H9 (cell line): ENCODE measurements around the gene FBXW9. TPM values are rescaled to one million over a fixed set of nuclear protein-coding genes. Genes with fewer than 3 reads are reported as not detected.
A peak's percentile ranks its signal among the peaks of the same experiment; 100 is the strongest.
"Not testable (repeated sequence)": the region's sequence is repeated elsewhere in the genome, so short reads cannot be mapped to it uniquely, and the experiment has no call there.

Source experiments
- DNase-seq: peaks from one replicate; pipeline ENCODE4 v3.0.0-alpha.2; 2017
- H2AFZ ChIP-seq: one replicate; pipeline ENCODE4 v1.6.1; 2013; ENCODE audit warnings: mild to moderate bottlenecking, low read length, control low read depth, moderate library complexity
- H2AK5ac ChIP-seq: 2 replicates; pipeline ENCODE4 v1.6.1; 2013; ENCODE audit warnings: low read length, control low read depth, mixed read lengths; ENCODE audit not compliant: insufficient read length
- H2BK120ac ChIP-seq: one replicate; pipeline ENCODE4 v1.6.1; 2013; ENCODE audit warnings: low read depth, mild to moderate bottlenecking, low read length, control low read depth, inconsistent platforms; ENCODE audit not compliant: poor library complexity, severe bottlenecking
- H2BK12ac ChIP-seq: 2 replicates; pipeline ENCODE4 v1.6.1; 2013; ENCODE audit warnings: low read length, control low read depth, mixed read lengths, low read depth; ENCODE audit not compliant: insufficient read length
- H2BK15ac ChIP-seq: 2 replicates; pipeline ENCODE4 v1.6.1; 2013; ENCODE audit warnings: low read depth, low read length, control low read depth
- H2BK20ac ChIP-seq: one replicate; pipeline ENCODE4 v1.6.1; 2013; ENCODE audit warnings: low read depth, mild to moderate bottlenecking, low read length, control low read depth, inconsistent platforms; ENCODE audit not compliant: poor library complexity, severe bottlenecking
- H2BK5ac ChIP-seq: 2 replicates; pipeline ENCODE4 v1.6.1; 2013; ENCODE audit warnings: low read length, control low read depth, mixed read lengths; ENCODE audit not compliant: insufficient read length
- H3K14ac ChIP-seq: 2 replicates; pipeline ENCODE4 v1.6.1; 2013; ENCODE audit warnings: low read length, control low read depth; ENCODE audit not compliant: insufficient read depth
- H3K18ac ChIP-seq: 2 replicates; pipeline ENCODE4 v1.6.1; 2013; ENCODE audit warnings: low read depth, mild to moderate bottlenecking, mixed read lengths, low read length, control low read depth; ENCODE audit not compliant: insufficient read length
- H3K23ac ChIP-seq: 2 replicates; pipeline ENCODE4 v1.6.1; 2013; ENCODE audit warnings: low read length, control low read depth, mixed read lengths, low read depth; ENCODE audit not compliant: insufficient read length
- H3K23me2 ChIP-seq: 2 replicates; pipeline ENCODE4 v1.6.1; 2013; ENCODE audit warnings: low read depth, mild to moderate bottlenecking, mixed read lengths, low read length, control low read depth; ENCODE audit not compliant: insufficient read length, poor library complexity, severe bottlenecking
- H3K27ac ChIP-seq: 2 replicates; pipeline ENCODE4 v1.5.1; 2013; ENCODE audit warnings: low read length, control low read depth, mixed read lengths, low read depth; ENCODE audit not compliant: insufficient read length
- H3K27me3 ChIP-seq: 2 replicates; pipeline ENCODE4 v1.6.1; 2013; ENCODE audit warnings: low read length, control low read depth, inconsistent platforms; ENCODE audit not compliant: insufficient read depth
- H3K4ac ChIP-seq: 2 replicates; pipeline ENCODE4 v1.6.1; 2013; ENCODE audit warnings: low read depth, mild to moderate bottlenecking, control low read depth, inconsistent platforms, low read length, moderate library complexity
- H3K4me1 ChIP-seq: 2 replicates; pipeline ENCODE4 v1.6.1; 2013; ENCODE audit warnings: low read length, control low read depth, inconsistent platforms; ENCODE audit not compliant: insufficient read depth
- H3K4me2 ChIP-seq: 2 replicates; pipeline ENCODE4 v1.6.1; 2013; ENCODE audit warnings: low read length, control low read depth, mixed read lengths; ENCODE audit not compliant: insufficient read length, insufficient read depth
- H3K56ac ChIP-seq: 2 replicates; pipeline ENCODE4 v1.6.1; 2013; ENCODE audit warnings: low read depth, mild to moderate bottlenecking, mixed read lengths, low read length, control low read depth; ENCODE audit not compliant: insufficient read length
- H3K79me1 ChIP-seq: 2 replicates; pipeline ENCODE4 v1.6.1; 2013; ENCODE audit warnings: low read depth, mild to moderate bottlenecking, moderate library complexity, low read length, control low read depth, inconsistent platforms; ENCODE audit not compliant: insufficient read depth, poor library complexity, severe bottlenecking
- H3K79me2 ChIP-seq: 2 replicates; pipeline ENCODE4 v1.6.1; 2013; ENCODE audit warnings: low read length, control low read depth, inconsistent platforms; ENCODE audit not compliant: insufficient read depth
- H3K9ac ChIP-seq: 2 replicates; pipeline ENCODE4 v1.6.1; 2013; ENCODE audit warnings: low read length, control low read depth, mixed read lengths; ENCODE audit not compliant: insufficient read length; ENCODE audit errors: extremely low read depth
- H3K9me3 ChIP-seq: one replicate; pipeline ENCODE4 v1.6.1; 2013; ENCODE audit warnings: low read depth, low read length, inconsistent platforms; ENCODE audit not compliant: control insufficient read depth
- H3T11ph ChIP-seq: one replicate; pipeline ENCODE4 v1.6.1; 2013; ENCODE audit warnings: mild to moderate bottlenecking, low read length, control low read depth, inconsistent platforms
- H4K20me1 ChIP-seq: one replicate; pipeline ENCODE4 v1.6.1; 2013; ENCODE audit not compliant: control insufficient read depth, insufficient read length, insufficient read depth
- H4K5ac ChIP-seq: 2 replicates; pipeline ENCODE4 v1.6.1; 2013; ENCODE audit warnings: low read depth, mild to moderate bottlenecking, mixed read lengths, low read length, control low read depth; ENCODE audit not compliant: insufficient read length
- H4K8ac ChIP-seq: replicated peaks from 2 replicates; pipeline ENCODE4 v1.6.1; 2013; ENCODE audit warnings: low read length, control low read depth, mixed read lengths, low read depth; ENCODE audit not compliant: insufficient read length
- H4K91ac ChIP-seq: 2 replicates; pipeline ENCODE4 v1.6.1; 2013; ENCODE audit warnings: low read depth, mild to moderate bottlenecking, moderate library complexity, mixed read lengths, low read length, control low read depth; ENCODE audit not compliant: insufficient read length
- H3K27ac Mint-ChIP-seq, 3 experiments: 2 replicates in 2 of 3; 3 replicates in 1 of 3; pipeline ENCODE4 v1.8.0; 2020 to 2021; ENCODE audit warnings: mixed read lengths in 3 of 3, mild to moderate bottlenecking in 1 of 3, moderate library complexity in 1 of 3
- H3K27me3 Mint-ChIP-seq: 2 replicates; pipeline ENCODE4 v1.8.0; 2021; ENCODE audit warnings: low read depth, mild to moderate bottlenecking, moderate library complexity, mixed read lengths
- H3K36me3 Mint-ChIP-seq, 3 experiments: 2 replicates in 2 of 3; 3 replicates in 1 of 3; pipeline ENCODE4 v1.8.0; 2020 to 2021; ENCODE audit warnings: low read depth in 3 of 3, mixed read lengths in 3 of 3; ENCODE audit not compliant: insufficient read depth in 1 of 3
- H3K4me1 Mint-ChIP-seq, 2 experiments: 2 replicates each; pipeline ENCODE4 v1.8.0; 2020; ENCODE audit warnings: mixed read lengths in 2 of 2
- H3K4me3 Mint-ChIP-seq, 2 experiments: 2 replicates in 1 of 2; 3 replicates in 1 of 2; pipeline ENCODE4 v1.8.0; 2020 to 2021; ENCODE audit warnings: mild to moderate bottlenecking in 2 of 2, mixed read lengths in 2 of 2, moderate library complexity in 1 of 2
- H3K9me3 Mint-ChIP-seq, 2 experiments: 2 replicates in 1 of 2; 3 replicates in 1 of 2; pipeline ENCODE4 v1.8.0; 2020; ENCODE audit warnings: mild to moderate bottlenecking in 2 of 2, mixed read lengths in 2 of 2, moderate library complexity in 1 of 2
- CTCF ChIP-seq: fragments of 200-600 bp; sonication (generic); conservative IDR thresholded peaks from 3 replicates; pipeline ENCODE4 v1.8.0; 2021; ENCODE audit warnings: antibody characterized with exemption, mild to moderate bottlenecking
- WGBS: extraction: QIAGEN DNeasy Blood & Tissue Kit; methylation state at CpG from one replicate; pipeline ENCODE4 v1.1.7; 2013; ENCODE audit warnings: missing lambda C conversion rate, low lambda C conversion rate, mixed read lengths; ENCODE audit not compliant: insufficient read length; ENCODE audit errors: extremely low coverage; 5-methylcytosine and 5-hydroxymethylcytosine counted together
- total RNA-seq: library from RNA; stranded (reverse); gene quantifications from 2 replicates; pipeline ENCODE4 v1.2.1, GENCODE V29; 2021

Gene FBXW9
- total RNA-seq, 1 experiment from 2014 or later: 11.7 TPM

- Histone ChIP-seq H3K56ac (no peak overlapping the region), H3K18ac (no peak overlapping the region), H3K4ac (no peak overlapping the region), H4K8ac (no peak overlapping the region), H3K4me2 (no peak overlapping the region), H3K79me2 (no peaks in the 10 kb centered on the region), H2BK5ac (no peak overlapping the region), H3K14ac (no peak overlapping the region), H2AK5ac (no peak overlapping the region), H4K5ac (no peak overlapping the region), H2BK12ac (no peak overlapping the region), H4K91ac (no peak overlapping the region), H3K9ac (no peak overlapping the region), H4K20me1 (no peaks in the 10 kb centered on the region), H3K27me3 (no peaks in the 10 kb centered on the region), H3K27ac (no peak overlapping the region), H2BK20ac (no peak overlapping the region), H3K79me1 (no peaks in the 10 kb centered on the region), H2AFZ (no peak overlapping the region), H3K4me1 (no peaks in the 10 kb centered on the region), H3K9me3 (no peaks in the 10 kb centered on the region), H3K23ac (no peak overlapping the region), H2BK120ac (no peak overlapping the region), H2BK15ac (no peak overlapping the region), H3K23me2 (no peaks in the 10 kb centered on the region), H3T11ph (no peak overlapping the region)
- Mint-ChIP-seq H3K27ac (peak overlapping the region in 1 of 3 experiments; percentile 21; a peak in 1 of 7 replicates), H3K36me3 (peaks cover 6 to 17% (median 14%) of the 10 kb centered on the region in 3 experiments), H3K9me3 (peaks cover 0 to 5% of the 10 kb centered on the region in 2 experiments; a peak in 3 of 5 replicates), H3K4me1 (peaks cover 0 to 2% of the 10 kb centered on the region in 2 experiments; a peak in 1 of 4 replicates), H3K27me3 (peaks cover 2% of the 10 kb centered on the region; the same call in 1 of the 2 replicates), H3K4me3 (no peak overlapping the region)
- DNase-seq: no peak
- TF ChIP-seq CTCF: no peak
- no CpG with 5 or more reads among the region's 10 CpGs for WGBS
Observed at GRCh38 chr19:12646551-12646950, 49.9 kb downstream of the FBXW9 start.

- DNase-seq, H3K4ac ChIP-seq, H2BK20ac ChIP-seq, H3K4me3 Mint-ChIP-seq, H3T11ph ChIP-seq, H3K23ac ChIP-seq, H3K9me3 Mint-ChIP-seq, H3K4me1 Mint-ChIP-seq, H4K91ac ChIP-seq, H2BK5ac ChIP-seq, H3K27ac ChIP-seq, H4K8ac ChIP-seq, H2AK5ac ChIP-seq, H2BK12ac ChIP-seq, H3K4me2 ChIP-seq, H3K23me2 ChIP-seq, H3K9ac ChIP-seq, H3K56ac ChIP-seq, H2AFZ ChIP-seq, H4K20me1 ChIP-seq, H3K18ac ChIP-seq, H3K9me3 ChIP-seq, H4K5ac ChIP-seq, H3K4me1 ChIP-seq, H3K27ac Mint-ChIP-seq, H2BK15ac ChIP-seq, H3K14ac ChIP-seq, H3K79me2 ChIP-seq, H3K79me1 ChIP-seq, H3K27me3 ChIP-seq, H3K27me3 Mint-ChIP-seq, H2BK120ac ChIP-seq: not testable (repeated sequence)
- WGBS: no CpG with 5 or more reads among the region's 14 CpGs
- peaks cover 2 to 12% (median 5%) of the 10 kb centered on the region in 3 experiments; a peak in 4 of 7 replicates for H3K36me3 Mint-ChIP-seq
Observed at GRCh38 chr19:12643716-12644115, 52.7 kb downstream of the FBXW9 start.
